Mammary epithelial cell (primary cell): ENCODE results near the gene AP2A2.

ENCODE experiments used
- EZH2 ChIP-seq: IDR thresholded peaks from 2 replicates; pipeline ENCODE4 v1.6.1; 2012; ENCODE audit warnings: low read length, inconsistent platforms, borderline replicate concordance
- TF ChIP-seq, protein P1 (sequence below), 2 donors: IDR thresholded peaks in 1 of 2; conservative IDR thresholded peaks in 1 of 2; 2 replicates each; pipeline ENCODE4 v1.5.1; 2011 to 2012; ENCODE audit warnings: inconsistent platforms in 2 of 2, low read length in 2 of 2, mild to moderate bottlenecking in 2 of 2, control low read depth in 1 of 2, low read depth in 1 of 2; ENCODE audit not compliant: insufficient read depth in 1 of 2; ENCODE audit errors: extremely low read depth in 1 of 2

DNA sequence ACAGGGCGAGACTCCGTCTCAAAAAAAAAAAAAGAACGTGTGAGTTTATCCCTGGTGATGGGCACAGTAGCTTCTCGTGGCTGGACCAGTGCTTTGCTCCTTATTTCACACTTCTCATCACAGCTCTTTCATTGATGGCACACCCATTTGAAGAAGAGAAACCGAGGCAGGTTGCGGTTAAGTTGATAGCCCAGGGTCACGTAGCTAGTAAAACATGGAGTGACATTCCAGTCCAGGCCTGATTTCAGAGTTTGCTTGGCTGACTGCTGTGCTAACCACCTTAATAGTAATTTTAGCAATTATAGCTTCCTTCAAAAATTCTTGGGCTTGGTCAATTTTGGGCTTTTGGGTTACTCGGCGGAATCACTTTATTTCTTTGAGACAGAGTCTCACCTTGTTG is 25.8 kb downstream of the AP2A2 start:
- TF ChIP-seq EZH2: no peak
- TF ChIP-seq, protein P1, sequence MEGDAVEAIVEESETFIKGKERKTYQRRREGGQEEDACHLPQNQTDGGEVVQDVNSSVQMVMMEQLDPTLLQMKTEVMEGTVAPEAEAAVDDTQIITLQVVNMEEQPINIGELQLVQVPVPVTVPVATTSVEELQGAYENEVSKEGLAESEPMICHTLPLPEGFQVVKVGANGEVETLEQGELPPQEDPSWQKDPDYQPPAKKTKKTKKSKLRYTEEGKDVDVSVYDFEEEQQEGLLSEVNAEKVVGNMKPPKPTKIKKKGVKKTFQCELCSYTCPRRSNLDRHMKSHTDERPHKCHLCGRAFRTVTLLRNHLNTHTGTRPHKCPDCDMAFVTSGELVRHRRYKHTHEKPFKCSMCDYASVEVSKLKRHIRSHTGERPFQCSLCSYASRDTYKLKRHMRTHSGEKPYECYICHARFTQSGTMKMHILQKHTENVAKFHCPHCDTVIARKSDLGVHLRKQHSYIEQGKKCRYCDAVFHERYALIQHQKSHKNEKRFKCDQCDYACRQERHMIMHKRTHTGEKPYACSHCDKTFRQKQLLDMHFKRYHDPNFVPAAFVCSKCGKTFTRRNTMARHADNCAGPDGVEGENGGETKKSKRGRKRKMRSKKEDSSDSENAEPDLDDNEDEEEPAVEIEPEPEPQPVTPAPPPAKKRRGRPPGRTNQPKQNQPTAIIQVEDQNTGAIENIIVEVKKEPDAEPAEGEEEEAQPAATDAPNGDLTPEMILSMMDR (conservative IDR thresholded peaks at IDR 0.05 in 1 of 2, IDR thresholded peaks at IDR 0.05 in 1 of 2; ENCODE audit: extremely low read depth in 1 of 2, insufficient read depth in 1 of 2, low read depth in 1 of 2, low read length in 2 of 2): no peak
